ENCODE measurements around the gene RNF41.

- no peak for TF ChIP-seq EP300 (IDR thresholded peaks at IDR 0.05)
- no peak for TF ChIP-seq CTCF (IDR thresholded peaks at IDR 0.05)
Measured at GRCh38 chr12:56198836-56199235, 22.9 kb downstream of the RNF41 start.

Data from tibial nerve (tissue), 4 donors.